GM12878 (cell line): ENCODE data around the gene DHX32. TPM values are rescaled to one million over a fixed set of nuclear protein-coding genes. Genes with fewer than 3 reads are reported as not detected.
A peak's percentile ranks its signal among the peaks of the same experiment; 100 is the strongest.

Experiments
- ATAC-seq: fragments of 200-7000 bp; cut with Tn5 transposase; 3 replicates; pipeline ENCODE4 v1.9.1; 2020; ENCODE audit warnings: mild to moderate bottlenecking, moderate library complexity
- BruUV-seq: library from RNA; stranded (reverse); fragments of 400-500 nt; replicated peaks from 2 replicates; lab custom pipeline; 2021; lab: Mats Ljungman, UMichigan
- CTCF ChIA-PET: fragments of 300-600 bp; sonication (Branson Sonifier 250); formaldehyde crosslinking; extraction: SDS; loops from one replicate; lab custom pipeline; 2021; ENCODE audit warnings: inconsistent platforms; lab: Yijun Ruan, JAX
- POLR2A ChIA-PET: fragments of 350-600 bp; formaldehyde crosslinking; extraction: SDS; loops from one replicate; lab custom pipeline; 2021; ENCODE audit warnings: inconsistent platforms; lab: Charles Lee
- RAD21 ChIA-PET: fragments of 300-600 bp; sonication (Branson Sonifier 250); formaldehyde crosslinking; loops from one replicate; lab custom pipeline; 2023; ENCODE audit warnings: antibody characterized with exemption; ENCODE audit not compliant: unreplicated experiment; lab: Charles Lee
- SMC1A ChIA-PET: fragments of 300-600 bp; sonication (Branson Sonifier 250); formaldehyde crosslinking; loops from one replicate; lab custom pipeline; 2023; ENCODE audit not compliant: unreplicated experiment, uncharacterized antibody; lab: Charles Lee
- DNase-seq: peaks from one replicate; pipeline ENCODE4 v3.0.0-alpha.2; 2011; ENCODE audit warnings: low read depth, low spot score
- FAIRE-seq: peaks from 3 replicates; lab custom pipeline; 2011; peaks lifted over from hg19 to GRCh38; lab: Jason Lieb, UNC
- H2AFZ ChIP-seq: 2 replicates; pipeline ENCODE4 v1.6.0; 2011; ENCODE audit warnings: low read depth, low read length, control low read depth; ENCODE audit not compliant: control insufficient read depth
- H3K27ac ChIP-seq: 2 replicates; pipeline ENCODE4 v1.5.1; 2011; ENCODE audit warnings: control low read depth; ENCODE audit not compliant: control insufficient read depth, insufficient read depth
- H3K27me3 ChIP-seq, 2 experiments: replicated peaks in 1 of 2; 2 replicates each; pipeline versions ENCODE4 v1.6.0 to v1.6.1; 2011; ENCODE audit warnings: low read length in 1 of 2; ENCODE audit not compliant: control insufficient read depth in 2 of 2, insufficient read depth in 2 of 2
- H3K36me3 ChIP-seq, 2 experiments: 2 replicates each; pipeline ENCODE4 v1.5.1; 2011; ENCODE audit warnings: low read length in 1 of 2; ENCODE audit not compliant: control insufficient read depth in 2 of 2, insufficient read depth in 2 of 2
- H3K4me1 ChIP-seq: 2 replicates; pipeline ENCODE4 v1.6.1; 2011; ENCODE audit warnings: mild to moderate bottlenecking, low read length, moderate library complexity, mixed read lengths; ENCODE audit not compliant: control insufficient read depth, insufficient read depth
- H3K4me2 ChIP-seq: 2 replicates; pipeline ENCODE4 v1.6.0; 2011; ENCODE audit warnings: control low read depth; ENCODE audit not compliant: control insufficient read depth, insufficient read depth
- H3K4me3 ChIP-seq: fragments of 200-600 bp; sonication (generic); 2 replicates; pipeline ENCODE4 v1.5.1; 2016
- H3K79me2 ChIP-seq: 2 replicates; pipeline ENCODE4 v1.6.0; 2011; ENCODE audit warnings: low read length; ENCODE audit not compliant: control insufficient read depth, insufficient read depth
- H3K9ac ChIP-seq: 2 replicates; pipeline ENCODE4 v1.8.0; 2011; ENCODE audit warnings: low read length, control low read depth, mixed read lengths; ENCODE audit not compliant: control insufficient read depth, insufficient read depth
- H3K9me3 ChIP-seq: replicated peaks from 3 replicates; pipeline ENCODE4 v1.5.1; 2011; ENCODE audit warnings: mild to moderate bottlenecking, low read length; ENCODE audit not compliant: control insufficient read depth, insufficient read depth
- H4K20me1 ChIP-seq: 2 replicates; pipeline ENCODE4 v1.6.0; 2011; ENCODE audit not compliant: control insufficient read depth, insufficient read depth
- BHLHE40 ChIP-seq, 2 experiments: fragments of 450-650 bp in 1 of 2; IDR thresholded peaks; 2 replicates each; pipeline ENCODE4 v1.6.1; 2011 to 2017; ENCODE audit warnings: low read depth in 2 of 2, borderline replicate concordance in 1 of 2, improper control_type of control experiment in 1 of 2, low read length in 1 of 2, mild to moderate bottlenecking in 1 of 2
- SRF ChIP-seq, 2 experiments: IDR thresholded peaks; 2 replicates each; pipeline ENCODE4 v1.6.1; 2011; ENCODE audit warnings: low read depth in 2 of 2, low read length in 2 of 2, mild to moderate bottlenecking in 1 of 2, moderate library complexity in 1 of 2
- WGBS: methylation state at CpG from one replicate; pipeline ENCODE4 v1.1.6; 2016; ENCODE audit warnings: low lambda C conversion rate; ENCODE audit not compliant: insufficient replicate concordance, insufficient coverage; ENCODE audit errors: missing lambda C conversion rate; 5-methylcytosine and 5-hydroxymethylcytosine counted together
- in situ Hi-C: fragments of 300-500 bp; cut with MboI; formaldehyde crosslinking; loops from 9 replicates; pipeline ENCODE4 v1.14.3; 2018; ENCODE audit warnings: mixed read lengths
- intact Hi-C: fragments of 100-400 bp; cut with micrococcal nuclease; formaldehyde crosslinking; loops from one replicate; pipeline ENCODE4 v1.14.2; 2022; ENCODE audit not compliant: unreplicated experiment
- microRNA counts: library from miRNA; unstranded; fragments of <30 nt; microRNA quantifications from one replicate; lab custom pipeline; 2016
- microRNA-seq: library from miRNA; unstranded; fragments of <30 nt; microRNA quantifications from one replicate; pipeline ENCODE4, GENCODE V29; 2018
- polyA plus RNA-seq, 11 experiments: library from polyadenylated mRNA; depleted of rRNA in 4 of 11; unstranded in 6 of 11; stranded (reverse) in 5 of 11; fragments of >200 nt; fragmentation: Nextera tagmentation in 4 of 11; fragmentation: Illumina TruSeq in 1 of 11; extraction: Ambion mirVana in 4 of 11; extraction: Trizol in 1 of 11; gene quantifications; 1 replicate in 1 of 11; 2 replicates in 10 of 11; pipeline versions ENCODE4 v1.2.1 to v1.2.3, GENCODE V29; 2011 to 2016; ENCODE audit warnings: inconsistent platforms in 2 of 11, missing spikeins in 2 of 11, low read depth in 1 of 11
- small RNA-seq: library from RNA; depleted of rRNA; stranded (forward); fragments of <200 nt; gene quantifications from one replicate; pipeline ENCODE3, GENCODE V24; 2014
- total RNA-seq, 4 experiments: library from RNA; depleted of rRNA in 3 of 4; stranded (reverse); fragments of >200 nt in 3 of 4; fragmentation: Illumina TruSeq in 1 of 4; extraction: Trizol in 1 of 4; gene quantifications; 2 replicates each; pipeline versions ENCODE4 v1.2.1 to v1.2.3, GENCODE V29; 2013 to 2021

The DHX32 gene
- total and polyA plus RNA-seq, 10 of the 15 experiments (the other 5 are each of a cell fraction or from before 2014, with no cell fraction given), result 5.4 to 21.0 (median 16.0) TPM

GRCh38 chr10:125788156-125789034 is 92.7 kb downstream of the DHX32 start:
- ATAC-seq, result no peak
- POLR2A ChIA-PET, result no interaction called here
- TF ChIP-seq BHLHE40 (IDR thresholded peaks at IDR 0.05; ENCODE audit: borderline replicate concordance in 1 of 2, low read depth in 2 of 2, low read length in 1 of 2) (peak in 1 of 2 experiments; percentile 36; a peak in 1 of 4 replicates), SRF (IDR thresholded peaks at IDR 0.05; ENCODE audit: low read depth in 2 of 2, low read length in 2 of 2) (no peak)
- RAD21 ChIA-PET, result no interaction called here
- Histone ChIP-seq H3K27ac (no peak overlapping the region), H2AFZ (no peak overlapping the region), H3K4me2 (no peak overlapping the region), H3K79me2 (no peaks in the 10 kb centered on the region), H3K9me3 (no peaks in the 10 kb centered on the region), H3K27me3 (no peaks in the 10 kb centered on the region), H3K9ac (no peak overlapping the region), H4K20me1 (no peaks in the 10 kb centered on the region), H3K4me3 (no peak overlapping the region), H3K4me1 (peaks cover 9% of the 10 kb centered on the region), H3K36me3 (peaks cover 0 to 6% of the 10 kb centered on the region in 2 experiments; a peak in 3 of 4 replicates)
- intact Hi-C loops, result no loop called here
- SMC1A ChIA-PET, result no interaction called here
- in situ Hi-C loops, result no loop called here
- CTCF ChIA-PET, result no interaction called here
- 72% methylated on average over 17 of the region's 17 CpGs for WGBS
- no peak for DNase-seq
- FAIRE-seq, result no peak
- BruUV-seq, result no TSS peak

MicroRNA genes within 50 kb of the gene (microRNA counts, 767-probe panel; counts per million panel counts)
- 55.3 counts per million for microRNA hsa-miR-4484 (lab: Ali Mortazavi, UCI)

Small RNAs within 50 kb of the gene (microRNA-seq; reads per million reads assigned to microRNA genes)
- 24.5 reads per million, percentile 59 among the genes with 10 or more reads in this experiment for gene MIR4484

Small RNAs within 50 kb of the gene (small RNA-seq; reads per million reads assigned to genes)
- gene MIR4484 (not detected), gene RF00017 (not detected), gene RNU2-42P (not detected)

Other genes with a start within 250 kb of the DHX32 start
- gene TEX36, start 198.1 kb downstream of the DHX32 start, total RNA-seq (2014; rRNA removed), result not detected in 2 replicates
- gene TEX36, start 198.1 kb downstream of the DHX32 start, total RNA-seq (2014; rRNA removed; fragmentation: Illumina TruSeq; extraction: Trizol), result not detected in 2 replicates
- gene TEX36, start 198.1 kb downstream of the DHX32 start, total RNA-seq (2021), result not detected in 2 replicates
- gene TEX36, start 198.1 kb downstream of the DHX32 start, polyA plus RNA-seq (2011; rRNA removed), result not detected in 2 replicates
- not detected in 2 replicates for gene TEX36, start 198.1 kb downstream of the DHX32 start, polyA plus RNA-seq (2014; fragmentation: Illumina TruSeq; extraction: Trizol)
- gene TEX36, start 198.1 kb downstream of the DHX32 start, polyA plus RNA-seq (2014; fragmentation: Nextera tagmentation; extraction: Ambion mirVana), result not detected
- gene TEX36, start 198.1 kb downstream of the DHX32 start, polyA plus RNA-seq (2014; rRNA removed), result not detected in 2 replicates
- not detected for gene TEX36, start 198.1 kb downstream of the DHX32 start, polyA plus RNA-seq (2016; fragmentation: Nextera tagmentation; extraction: Ambion mirVana)
- 46.0 and 50.3 TPM in 2 replicates for gene EDRF1, start 161.6 kb downstream of the DHX32 start, total RNA-seq (2014; rRNA removed)
- gene EDRF1, start 161.6 kb downstream of the DHX32 start, total RNA-seq (2014; rRNA removed; fragmentation: Illumina TruSeq; extraction: Trizol), result 41.6 and 43.9 TPM in 2 replicates
- gene EDRF1, start 161.6 kb downstream of the DHX32 start, total RNA-seq (2021), result 32.3 and 38.7 TPM in 2 replicates
- 99.7 and 142 TPM in 2 replicates for gene EDRF1, start 161.6 kb downstream of the DHX32 start, polyA plus RNA-seq (2011; rRNA removed)
- gene EDRF1, start 161.6 kb downstream of the DHX32 start, polyA plus RNA-seq (2014; fragmentation: Illumina TruSeq; extraction: Trizol), result 41.8 and 45.9 TPM in 2 replicates
- gene EDRF1, start 161.6 kb downstream of the DHX32 start, polyA plus RNA-seq (2014; fragmentation: Nextera tagmentation; extraction: Ambion mirVana), result 10 to 100 TPM; 16.8 to 21.2 TPM
- gene EDRF1, start 161.6 kb downstream of the DHX32 start, polyA plus RNA-seq (2014; rRNA removed), result 45.0 and 49.3 TPM in 2 replicates
- 10 to 100 TPM; 37.3 to 46.7 TPM for gene EDRF1, start 161.6 kb downstream of the DHX32 start, polyA plus RNA-seq (2016; fragmentation: Nextera tagmentation; extraction: Ambion mirVana)
- not detected in 2 replicates for gene MMP21, start 105.5 kb downstream of the DHX32 start, total RNA-seq (2014; rRNA removed)
- gene MMP21, start 105.5 kb downstream of the DHX32 start, total RNA-seq (2014; rRNA removed; fragmentation: Illumina TruSeq; extraction: Trizol), result not detected in 2 replicates
- not detected in 2 replicates for gene MMP21, start 105.5 kb downstream of the DHX32 start, total RNA-seq (2021)
- not detected in 2 replicates for gene MMP21, start 105.5 kb downstream of the DHX32 start, polyA plus RNA-seq (2011; rRNA removed)
- not detected in 2 replicates for gene MMP21, start 105.5 kb downstream of the DHX32 start, polyA plus RNA-seq (2014; fragmentation: Illumina TruSeq; extraction: Trizol)
- not detected for gene MMP21, start 105.5 kb downstream of the DHX32 start, polyA plus RNA-seq (2014; fragmentation: Nextera tagmentation; extraction: Ambion mirVana)
- gene MMP21, start 105.5 kb downstream of the DHX32 start, polyA plus RNA-seq (2014; rRNA removed), result not detected in 2 replicates
- under 1 TPM; 0.08 to 0.24 TPM for gene MMP21, start 105.5 kb downstream of the DHX32 start, polyA plus RNA-seq (2016; fragmentation: Nextera tagmentation; extraction: Ambion mirVana)
- 74.3 and 77.7 TPM in 2 replicates for gene UROS, start 58.0 kb downstream of the DHX32 start, total RNA-seq (2014; rRNA removed)
- 60.6 and 62.0 TPM in 2 replicates for gene UROS, start 58.0 kb downstream of the DHX32 start, total RNA-seq (2014; rRNA removed; fragmentation: Illumina TruSeq; extraction: Trizol)
- 62.5 and 67.0 TPM in 2 replicates for gene UROS, start 58.0 kb downstream of the DHX32 start, total RNA-seq (2021)
- 29.5 and 44.6 TPM in 2 replicates for gene UROS, start 58.0 kb downstream of the DHX32 start, polyA plus RNA-seq (2011; rRNA removed)
- gene UROS, start 58.0 kb downstream of the DHX32 start, polyA plus RNA-seq (2014; fragmentation: Illumina TruSeq; extraction: Trizol), result 61.3 and 62.0 TPM in 2 replicates
- 10 to 100 TPM in 1 of 2 experiments, 1 to 10 TPM in 1; 4.3 to 13.6 TPM for gene UROS, start 58.0 kb downstream of the DHX32 start, polyA plus RNA-seq (2014; fragmentation: Nextera tagmentation; extraction: Ambion mirVana)
- 67.9 and 71.2 TPM in 2 replicates for gene UROS, start 58.0 kb downstream of the DHX32 start, polyA plus RNA-seq (2014; rRNA removed)
- 100 to 1,000 TPM; 103 to 112 TPM for gene UROS, start 58.0 kb downstream of the DHX32 start, polyA plus RNA-seq (2016; fragmentation: Nextera tagmentation; extraction: Ambion mirVana)
- 61.2 and 64.0 TPM in 2 replicates for gene BCCIP, start 57.7 kb downstream of the DHX32 start, total RNA-seq (2014; rRNA removed)
- gene BCCIP, start 57.7 kb downstream of the DHX32 start, total RNA-seq (2014; rRNA removed; fragmentation: Illumina TruSeq; extraction: Trizol), result 116 and 119 TPM in 2 replicates
- 80.1 and 80.9 TPM in 2 replicates for gene BCCIP, start 57.7 kb downstream of the DHX32 start, total RNA-seq (2021)
- 88.7 and 136 TPM in 2 replicates for gene BCCIP, start 57.7 kb downstream of the DHX32 start, polyA plus RNA-seq (2011; rRNA removed)
- gene BCCIP, start 57.7 kb downstream of the DHX32 start, polyA plus RNA-seq (2014; fragmentation: Illumina TruSeq; extraction: Trizol), result 136 and 153 TPM in 2 replicates
- 100 to 1,000 TPM; 150 to 158 TPM for gene BCCIP, start 57.7 kb downstream of the DHX32 start, polyA plus RNA-seq (2014; fragmentation: Nextera tagmentation; extraction: Ambion mirVana)
- 78.8 and 92.8 TPM in 2 replicates for gene BCCIP, start 57.7 kb downstream of the DHX32 start, polyA plus RNA-seq (2014; rRNA removed)
- 100 to 1,000 TPM; 218 to 225 TPM for gene BCCIP, start 57.7 kb downstream of the DHX32 start, polyA plus RNA-seq (2016; fragmentation: Nextera tagmentation; extraction: Ambion mirVana)
- 0.11 TPM in 1 of 2 replicates, not detected in the other for gene FANK1, start 15.3 kb upstream of the DHX32 start, total RNA-seq (2014; rRNA removed)
- gene FANK1, start 15.3 kb upstream of the DHX32 start, total RNA-seq (2014; rRNA removed; fragmentation: Illumina TruSeq; extraction: Trizol), result not detected in 2 replicates
- not detected in 2 replicates for gene FANK1, start 15.3 kb upstream of the DHX32 start, total RNA-seq (2021)
- gene FANK1, start 15.3 kb upstream of the DHX32 start, polyA plus RNA-seq (2011; rRNA removed), result 0.12 and 0.36 TPM in 2 replicates
- 0.15 TPM in 1 of 2 replicates, not detected in the other for gene FANK1, start 15.3 kb upstream of the DHX32 start, polyA plus RNA-seq (2014; fragmentation: Illumina TruSeq; extraction: Trizol)
- under 1 TPM in 1 of 2 experiments, not detected in 1; 0.07 TPM for gene FANK1, start 15.3 kb upstream of the DHX32 start, polyA plus RNA-seq (2014; fragmentation: Nextera tagmentation; extraction: Ambion mirVana)
- not detected in 2 replicates for gene FANK1, start 15.3 kb upstream of the DHX32 start, polyA plus RNA-seq (2014; rRNA removed)
- under 1 TPM in 1 of 2 experiments, not detected in 1; 0.16 TPM for gene FANK1, start 15.3 kb upstream of the DHX32 start, polyA plus RNA-seq (2016; fragmentation: Nextera tagmentation; extraction: Ambion mirVana)